HG02798 (cell line): Measurements from ENCODE around the gene PPAN.

ENCODE experiments used
- ATAC-seq: cut with Tn5 transposase; IDR thresholded peaks from one replicate; pipeline ENCODE4 v1.9.1; 2021; ENCODE audit warnings: mild to moderate bottlenecking; ENCODE audit not compliant: unreplicated experiment, poor library complexity

The PPAN gene

GRCh38 chr19:10091895-10092641 is 14.1 kb upstream of the PPAN start:
- ATAC-seq, result no peak

DNA sequence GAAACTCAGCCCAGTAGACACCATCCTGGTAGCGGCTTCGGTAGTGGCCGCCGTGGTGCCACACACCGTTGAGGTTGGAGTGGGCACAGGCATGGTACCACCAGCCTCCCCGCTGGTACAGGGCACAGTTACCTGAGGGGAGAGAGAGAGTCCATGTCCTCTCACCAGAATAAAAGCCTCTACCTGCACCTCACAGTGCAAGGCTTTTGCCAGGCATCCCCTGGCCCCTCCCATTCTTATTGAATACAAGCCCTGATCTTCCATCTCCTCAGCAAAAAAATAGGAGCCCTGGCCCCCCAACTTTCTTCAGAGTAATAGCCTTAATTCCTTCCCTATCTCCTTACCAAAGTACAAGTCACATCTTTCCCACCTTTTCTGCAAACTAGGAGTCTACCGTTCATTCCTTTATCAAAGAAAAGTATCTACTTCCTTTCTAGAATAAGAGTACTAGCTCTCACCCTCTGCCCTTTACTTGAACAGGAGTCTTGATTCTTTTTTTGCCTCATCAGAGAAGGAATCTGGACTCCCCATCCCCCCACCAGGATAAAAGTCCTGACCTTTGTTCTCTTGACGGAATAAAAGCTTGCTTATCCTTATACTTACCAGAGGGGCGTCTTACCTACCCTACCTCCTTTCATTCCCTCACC is 13.4 kb upstream of the PPAN start:
- ATAC-seq, result no peak

DNA sequence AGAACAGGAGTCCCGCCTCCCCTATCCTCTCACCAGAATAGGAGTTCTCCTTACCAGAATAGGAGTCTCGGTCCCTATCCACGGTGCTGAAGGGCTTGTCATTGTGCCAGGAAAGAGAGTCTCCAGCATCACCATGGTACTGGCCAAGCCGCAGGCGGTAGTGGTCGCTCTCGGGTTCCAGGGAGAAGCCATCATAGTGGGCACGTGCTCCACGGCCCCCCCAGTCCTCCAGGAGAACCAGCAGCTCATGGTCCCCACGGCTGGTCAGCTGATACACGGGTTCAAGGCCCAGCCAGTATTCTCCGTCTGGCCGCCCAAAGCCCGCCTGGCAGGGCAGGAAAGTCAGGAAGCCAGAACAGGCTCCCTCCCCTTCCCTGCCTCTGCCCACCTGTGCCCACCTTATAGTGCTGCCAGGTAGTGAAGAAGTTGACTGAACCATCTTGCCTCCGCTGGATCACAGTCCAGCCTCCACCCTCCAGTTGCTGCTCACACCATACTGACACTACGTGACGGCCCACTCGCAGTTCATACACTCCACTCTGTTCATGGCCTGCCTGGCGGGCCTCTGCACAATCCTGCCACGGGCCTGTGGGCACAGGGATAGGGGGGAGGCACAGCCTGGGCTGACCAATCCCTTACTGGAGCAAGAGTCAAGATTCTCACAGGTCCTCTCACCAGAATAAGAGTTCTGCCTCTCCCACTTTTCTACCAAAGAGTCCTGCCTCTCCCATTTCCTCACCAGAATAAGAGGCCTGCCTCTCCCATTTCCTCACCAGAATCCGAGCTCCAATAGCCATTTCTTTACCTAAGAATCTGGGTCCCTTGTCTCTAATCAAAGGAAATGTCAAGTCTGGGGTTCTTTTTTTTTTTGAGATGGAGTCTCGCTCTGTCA is 12.6 kb upstream of the PPAN start:
- no peak for ATAC-seq

DNA sequence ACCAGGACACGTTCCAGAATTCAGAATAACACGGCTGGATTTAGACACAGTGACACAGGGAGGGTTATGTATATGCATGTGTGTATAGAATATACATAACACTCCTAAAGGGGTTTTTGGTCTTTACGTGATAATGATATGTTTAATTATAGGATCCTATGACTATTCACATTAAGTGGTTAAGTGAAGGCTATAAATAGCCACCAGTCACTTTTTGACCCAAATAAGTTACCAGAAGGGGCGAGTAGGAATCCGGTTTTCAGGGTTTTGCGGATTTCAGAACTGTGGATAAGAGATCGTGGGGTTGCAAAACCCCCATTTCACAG is 10.6 kb upstream of the PPAN start:
- no peak for ATAC-seq

DNA sequence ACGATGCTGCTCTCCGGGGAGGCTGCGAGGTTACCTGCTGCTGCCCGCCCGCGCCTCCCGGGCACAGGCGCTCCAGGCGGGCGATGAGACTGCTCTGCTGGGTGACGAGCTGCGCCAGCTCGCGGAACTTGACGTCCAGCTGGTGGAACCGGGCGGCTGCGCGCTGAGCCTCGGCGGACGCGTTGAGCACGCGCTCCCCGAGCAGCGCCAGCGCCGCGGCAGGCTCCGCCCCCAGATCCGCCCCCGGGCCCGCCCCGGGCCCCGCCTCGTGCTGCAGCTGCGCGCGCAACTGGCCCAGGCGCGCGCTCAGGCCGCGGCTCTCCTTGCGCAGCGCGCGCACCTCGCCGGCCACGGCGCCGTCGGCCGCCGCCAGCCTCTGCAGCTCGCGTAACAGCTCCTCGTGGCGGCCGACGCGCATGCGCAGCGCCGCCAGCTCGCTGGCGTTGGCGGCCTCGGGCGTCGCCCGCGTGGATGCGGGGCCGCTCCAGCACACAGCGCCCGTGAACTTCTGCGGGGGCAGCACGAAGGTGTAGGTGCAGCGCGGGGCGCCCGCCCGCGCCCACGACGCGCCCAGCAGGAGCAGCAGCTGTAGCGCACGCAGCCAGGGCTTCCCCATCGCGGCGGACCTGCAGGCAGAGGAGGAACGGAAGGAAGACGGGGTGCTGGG is 10.1 kb upstream of the PPAN start:
- peak; percentile 92 for ATAC-seq

DNA sequence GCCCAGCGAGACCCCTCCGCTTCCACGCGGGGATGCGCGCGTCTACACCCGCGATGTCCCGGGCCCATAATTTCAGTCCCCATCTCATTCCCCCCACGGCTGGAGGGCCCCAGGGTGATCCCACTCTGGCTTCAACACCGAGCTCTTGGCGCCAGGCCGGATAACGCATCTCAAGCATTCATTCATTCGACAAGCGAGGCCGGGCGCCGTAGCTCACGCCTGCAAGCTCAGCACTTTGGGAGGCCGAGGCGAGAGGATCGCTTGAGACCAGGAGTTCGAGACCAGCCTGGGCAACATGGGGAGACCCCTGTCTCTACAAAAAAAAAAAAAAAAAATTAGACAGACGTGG is 9.6 kb upstream of the PPAN start:
- ATAC-seq, result no peak

GRCh38 chr19:10100163-10100785 is 5.9 kb upstream of the PPAN start:
- ATAC-seq, result no peak

GRCh38 chr19:10102787-10103236 is 3.4 kb upstream of the PPAN start:
- no peak for ATAC-seq

DNA sequence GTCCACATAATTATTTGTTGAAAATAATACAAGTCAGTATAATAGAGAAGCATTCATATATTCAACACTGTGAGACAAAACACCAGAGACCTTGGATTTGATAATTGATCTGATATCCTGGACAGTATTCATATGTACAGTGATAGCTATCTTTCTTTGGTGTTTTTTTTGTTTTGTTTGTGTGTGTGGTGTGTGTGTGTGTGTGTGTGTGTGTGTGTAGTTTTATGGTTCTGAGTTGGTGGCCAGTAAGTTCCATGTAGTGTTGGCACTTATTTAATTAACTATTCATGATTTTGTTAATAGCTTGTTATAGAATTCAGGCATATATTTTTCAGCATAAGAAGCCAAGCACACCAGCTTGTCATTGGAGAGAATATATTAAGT is 2.0 kb upstream of the PPAN start:
- no peak for ATAC-seq

DNA sequence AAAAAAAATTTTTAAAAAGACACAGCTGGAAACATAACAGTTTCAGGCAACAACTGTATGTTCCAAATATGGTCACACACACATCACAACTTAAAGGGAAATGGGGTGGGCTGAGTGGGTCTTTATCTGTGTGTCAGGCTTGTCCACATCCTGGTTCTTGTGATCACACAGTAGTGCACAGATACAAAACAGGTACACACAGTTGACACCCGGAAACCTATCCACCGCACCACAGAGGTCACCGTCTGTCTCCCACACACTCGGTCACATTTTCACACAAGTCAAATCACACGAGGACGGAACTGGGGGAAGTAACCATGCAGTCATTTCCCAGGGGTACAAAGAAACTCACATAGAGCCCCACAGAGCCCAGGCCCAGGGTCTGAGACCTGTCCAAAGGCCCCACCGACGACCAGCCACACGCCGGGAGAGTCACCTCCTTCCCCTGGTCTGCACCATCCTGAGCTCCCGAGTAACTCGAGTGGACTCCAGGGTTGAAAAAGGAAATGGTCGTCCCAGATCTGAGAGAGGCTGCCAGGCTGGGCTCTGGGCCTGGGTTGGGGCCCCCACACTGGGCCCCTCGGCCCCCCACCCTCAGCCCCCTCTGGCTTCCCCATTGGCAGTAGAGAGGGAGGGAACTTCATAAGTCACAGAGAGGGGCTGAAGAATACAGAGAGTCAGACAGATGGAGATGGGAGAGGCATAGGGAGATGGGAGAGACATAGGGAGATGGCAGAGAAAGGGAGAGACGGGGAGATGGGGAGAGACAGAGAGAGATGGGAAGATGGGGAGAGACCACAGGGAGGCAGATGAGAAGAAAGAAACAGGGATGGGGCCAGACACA is 1.3 kb upstream of the PPAN start:
- peak; percentile 37 for ATAC-seq

DNA sequence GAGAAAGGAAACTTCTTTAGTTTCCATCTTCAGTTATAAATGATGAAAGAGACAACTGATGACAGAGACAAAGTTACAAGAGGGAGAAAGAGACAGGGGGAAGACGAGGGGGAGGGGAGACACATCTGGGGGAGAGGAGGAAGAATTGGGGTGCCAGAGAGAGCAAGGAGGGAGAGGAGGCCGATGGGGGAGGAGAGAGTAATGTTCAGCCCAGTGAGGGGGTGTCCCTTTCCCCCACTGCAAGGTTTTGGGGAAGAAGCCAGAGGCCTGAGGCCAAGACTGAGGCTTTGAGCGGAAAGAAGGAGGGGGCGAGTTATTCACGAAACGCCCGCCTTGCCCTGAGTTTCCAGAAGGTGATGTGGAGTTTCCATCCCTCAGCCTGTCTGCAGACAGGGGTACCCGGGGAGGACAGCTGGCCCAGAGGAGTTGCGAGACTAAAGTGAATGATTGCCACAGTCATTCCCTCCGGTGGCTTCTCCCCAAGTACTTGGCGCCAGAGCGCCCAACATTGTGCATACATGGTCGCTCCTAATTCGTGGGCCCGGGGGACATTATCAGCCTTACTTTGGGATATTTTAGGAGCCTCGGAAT is 558 bp upstream of the PPAN start:
- peak; percentile 30 for ATAC-seq

GRCh38 chr19:10107254-10107653 is 1.1 kb downstream of the PPAN start:
- ATAC-seq, result no peak

DNA sequence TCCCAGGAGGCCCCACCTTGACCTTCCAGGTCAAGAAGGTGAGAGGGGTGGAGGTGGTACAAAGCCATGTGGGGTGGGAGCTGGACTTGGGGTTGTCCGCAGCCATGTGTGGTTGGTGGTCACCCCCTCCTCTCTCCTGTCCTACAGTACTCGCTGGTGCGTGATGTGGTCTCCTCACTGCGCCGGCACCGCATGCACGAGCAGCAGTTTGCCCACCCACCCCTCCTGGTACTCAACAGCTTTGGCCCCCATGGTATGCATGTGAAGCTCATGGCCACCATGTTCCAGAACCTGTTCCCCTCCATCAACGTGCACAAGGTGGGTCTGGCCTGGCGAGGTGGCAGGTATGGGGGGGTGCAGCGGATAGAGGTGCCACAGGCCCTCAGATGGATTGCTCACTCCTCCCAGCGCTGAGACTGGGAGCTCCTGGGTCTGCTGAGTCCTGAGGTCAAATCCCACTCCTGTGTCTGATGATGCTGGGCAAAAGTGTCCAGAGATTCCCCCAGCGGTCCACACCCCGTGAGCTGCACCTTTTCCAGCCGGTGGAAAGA is 1.7 kb downstream of the PPAN start:
- ATAC-seq, result no peak

- ATAC-seq, result no peak
Observed at GRCh38 chr19:10109528-10109927, 3.4 kb downstream of the PPAN start.

DNA sequence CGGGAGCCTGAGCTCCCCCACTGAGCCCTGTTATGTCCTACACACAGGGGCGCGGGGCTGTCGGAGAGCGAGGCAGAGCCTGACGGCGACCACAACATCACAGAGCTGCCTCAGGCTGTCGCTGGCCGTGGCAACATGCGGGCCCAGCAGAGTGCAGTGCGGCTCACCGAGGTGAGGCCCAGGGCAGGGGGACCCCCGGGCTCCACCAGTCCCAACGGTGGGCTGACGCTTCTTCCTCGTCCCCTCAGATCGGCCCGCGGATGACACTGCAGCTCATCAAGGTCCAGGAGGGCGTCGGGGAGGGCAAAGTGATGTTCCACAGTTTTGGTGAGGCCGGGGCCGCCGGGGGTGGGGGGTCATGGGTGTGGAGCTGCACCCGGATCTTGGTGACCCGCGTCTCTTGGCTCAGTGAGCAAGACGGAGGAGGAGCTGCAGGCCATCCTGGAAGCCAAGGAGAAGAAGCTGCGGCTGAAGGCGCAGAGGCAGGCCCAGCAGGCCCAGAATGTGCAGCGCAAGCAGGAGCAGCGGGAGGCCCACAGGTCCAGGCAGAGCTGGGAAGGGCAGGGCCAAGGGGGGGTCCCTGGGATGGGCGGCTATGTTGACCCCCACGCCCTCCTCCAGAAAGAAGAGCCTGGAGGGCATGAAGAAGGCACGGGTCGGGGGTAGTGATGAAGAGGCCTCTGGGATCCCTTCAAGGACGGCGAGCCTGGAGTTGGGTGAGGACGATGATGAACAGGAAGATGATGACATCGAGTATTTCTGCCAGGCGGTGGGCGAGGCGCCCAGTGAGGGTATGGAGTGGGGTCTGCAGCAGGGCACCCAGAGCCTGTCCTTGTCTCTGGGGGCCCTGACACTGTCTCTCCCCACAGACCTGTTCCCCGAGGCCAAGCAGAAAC is 4.2 kb downstream of the PPAN start:
- no peak for ATAC-seq

GRCh38 chr19:10110972-10111317 is 4.8 kb downstream of the PPAN start:
- ATAC-seq, result no peak

- no peak for ATAC-seq
Observed at GRCh38 chr19:10111405-10111811, 5.2 kb downstream of the PPAN start, which contains the start of gene P2RY11. Gene P2RY11, plus strand, starts transcription at chr19:10111693. Its CDS starts 29 bp downstream, at chr19:10111722.
